SK-N-SH treated with all-trans-retinoic acid at 6 μM for 48 hours (cell line): Measurements from ENCODE around the gene SCIMP.

Source experiments
- CREB5 ChIP-seq: fragments of 250-450 bp; sonication (Bioruptor Pico); IDR thresholded peaks from 2 replicates; pipeline ENCODE4 v1.5.1; 2020; ENCODE audit warnings: low read depth, mild to moderate bottlenecking, moderate library complexity
- PATZ1 ChIP-seq: fragments of 250-450 bp; sonication (Bioruptor Pico); IDR thresholded peaks from 2 replicates; pipeline ENCODE4 v1.8.0; 2020; ENCODE audit warnings: mild to moderate bottlenecking, moderate library complexity, borderline replicate concordance
- ZNF8 ChIP-seq: fragments of 450-650 bp; formaldehyde crosslinking; IDR thresholded peaks from 2 replicates; pipeline ENCODE4 v1.5.0; 2020; ENCODE audit warnings: mild to moderate bottlenecking, moderate library complexity

- TF ChIP-seq PATZ1 (no peak), ZNF8 (CRISPR knock-in tag) (no peak), CREB5 (CRISPR knock-in tag) (no peak)
Observed at GRCh38 chr17:5184288-5184687, 50.4 kb downstream of the SCIMP start.
